B cell (primary cell): Measurements from ENCODE around the gene EFHC2. TPM values are rescaled to one million over a fixed set of nuclear protein-coding genes. Genes with fewer than 3 reads are reported as not detected.

Experiments used
- ATAC-seq: fragments of 200-7000 bp; cut with Tn5 transposase; one replicate; pipeline ENCODE4 v1.10.0; 2021; ENCODE audit warnings: low read depth, mild to moderate bottlenecking, moderate number of reproducible peaks, moderate library complexity
- CTCF ChIA-PET: fragments of 350-600 bp; sonication (Branson Sonifier 250); formaldehyde crosslinking; loops from one replicate; lab custom pipeline; 2021; ENCODE audit warnings: antibody characterized with exemption, inconsistent platforms; lab: Charles Lee
- POLR2A ChIA-PET: fragments of 350-600 bp; sonication (Branson Sonifier 250); formaldehyde crosslinking; loops from one replicate; lab custom pipeline; 2021; ENCODE audit warnings: antibody characterized with exemption; lab: Charles Lee
- DNase-seq: peaks from one replicate; pipeline ENCODE4 v3.0.0; 2013
- H2AFZ ChIP-seq: 2 replicates; pipeline ENCODE4 v1.6.1; 2012; ENCODE audit warnings: mild to moderate bottlenecking, low read depth, low read length; ENCODE audit not compliant: insufficient read depth, poor library complexity, severe bottlenecking
- H3K27ac ChIP-seq, 2 donors: 1 replicate in 1 of 2; 2 replicates in 1 of 2; pipeline ENCODE4 v1.5.1; 2012 to 2013; ENCODE audit warnings: low read length in 2 of 2, mild to moderate bottlenecking in 2 of 2, moderate library complexity in 1 of 2
- H3K27me3 ChIP-seq, 4 experiments: fragments of 200-600 bp in 1 of 4; sonication (generic) in 1 of 4; replicated peaks in 1 of 4; 1 replicate in 2 of 4; 2 replicates in 2 of 4; pipeline versions ENCODE4 v1.6.1 to v1.7.0; 2013 to 2016; ENCODE audit warnings: low read length in 3 of 4, mild to moderate bottlenecking in 2 of 4, mixed read lengths in 1 of 4, moderate library complexity in 1 of 4; ENCODE audit not compliant: insufficient read depth in 4 of 4, control insufficient read depth in 3 of 4; ENCODE audit errors: control extremely low read depth in 1 of 4
- H3K36me3 ChIP-seq, 2 experiments: replicated peaks in 1 of 2; 1 replicate in 1 of 2; 2 replicates in 1 of 2; pipeline versions ENCODE4 v1.6.1 to v1.7.1; 2013; ENCODE audit warnings: low read length in 1 of 2; ENCODE audit not compliant: insufficient read depth in 2 of 2, control insufficient read depth in 1 of 2; ENCODE audit errors: control extremely low read depth in 1 of 2, extremely low read depth in 1 of 2
- H3K4me1 ChIP-seq, 2 donors: fragments of 200-600 bp in 1 of 2; sonication (generic) in 1 of 2; 1 replicate in 1 of 2; 2 replicates in 1 of 2; pipeline versions ENCODE4 v1.5.1 to v1.6.1; 2013 to 2017; ENCODE audit warnings: low read length in 2 of 2; ENCODE audit not compliant: control insufficient read depth in 2 of 2, insufficient read depth in 2 of 2
- H3K4me2 ChIP-seq: replicated peaks from 2 replicates; pipeline ENCODE3; 2012; ENCODE audit warnings: mild to moderate bottlenecking, low read depth, low read length; ENCODE audit not compliant: poor library complexity, severe bottlenecking
- H3K4me3 ChIP-seq, 5 experiments: fragments of 200-600 bp in 1 of 5; sonication (generic) in 1 of 5; 1 replicate in 3 of 5; 2 replicates in 2 of 5; pipeline versions ENCODE4 v1.5.1 to v1.7.0; 2011 to 2016; ENCODE audit warnings: low read length in 4 of 5, mild to moderate bottlenecking in 4 of 5, low read depth in 2 of 5, control low read depth in 1 of 5, moderate library complexity in 1 of 5; ENCODE audit not compliant: insufficient read depth in 1 of 5; ENCODE audit errors: control extremely low read depth in 1 of 5, extremely low read depth in 1 of 5
- H3K79me2 ChIP-seq: fragments of 200-600 bp; sonication (generic); one replicate; pipeline ENCODE4 v1.6.0; 2016; ENCODE audit warnings: low read length; ENCODE audit not compliant: control insufficient read depth, insufficient read depth
- H3K9ac ChIP-seq: fragments of 200-600 bp; sonication (generic); 2 replicates; pipeline ENCODE4 v1.6.1; 2017; ENCODE audit warnings: mild to moderate bottlenecking, low read length, moderate library complexity
- H3K9me3 ChIP-seq, 3 donors: one replicate each; pipeline versions ENCODE4 v1.6.1 to v1.7.1; 2013; ENCODE audit warnings: low read length in 2 of 3; ENCODE audit not compliant: control insufficient read depth in 2 of 3, insufficient read depth in 1 of 3; ENCODE audit errors: control extremely low read depth in 1 of 3
- H4K20me1 ChIP-seq: 2 replicates; pipeline ENCODE4 v1.6.0; 2012; ENCODE audit warnings: mild to moderate bottlenecking, low read length; ENCODE audit not compliant: insufficient read depth, control insufficient read depth, poor library complexity, severe bottlenecking
- H3K27ac Mint-ChIP-seq: one replicate; pipeline ENCODE4 v1.8.0; 2021; ENCODE audit warnings: mixed read lengths
- H3K27me3 Mint-ChIP-seq: one replicate; pipeline ENCODE4 v1.8.0; 2021; ENCODE audit warnings: mixed read lengths
- H3K4me1 Mint-ChIP-seq: one replicate; pipeline ENCODE4 v1.8.0; 2021; ENCODE audit warnings: mixed read lengths
- H3K4me3 Mint-ChIP-seq: one replicate; pipeline ENCODE4 v1.8.0; 2021; ENCODE audit warnings: mixed read lengths
- H3K9me3 Mint-ChIP-seq: one replicate; pipeline ENCODE4 v1.8.0; 2022; ENCODE audit warnings: mixed read lengths; ENCODE audit not compliant: insufficient read depth
- CTCF ChIP-seq: fragments of 200-600 bp; IDR thresholded peaks from one replicate; pipeline ENCODE4 v1.8.0; 2022; ENCODE audit warnings: antibody characterized with exemption, mild to moderate bottlenecking
- EZH2 ChIP-seq: IDR thresholded peaks from 2 replicates; pipeline ENCODE4 v1.6.1; 2012; ENCODE audit warnings: borderline replicate concordance, low read depth, mild to moderate bottlenecking, moderate library complexity, low read length; ENCODE audit not compliant: insufficient read depth, poor library complexity, severe bottlenecking
- WGBS: methylation state at CpG from one replicate; pipeline ENCODE4 v1.1.5; 2013; ENCODE audit warnings: missing lambda C conversion rate; ENCODE audit not compliant: insufficient coverage; 5-methylcytosine and 5-hydroxymethylcytosine counted together
- intact Hi-C: fragments of 100-400 bp; cut with micrococcal nuclease; formaldehyde crosslinking; loops from one replicate; pipeline ENCODE4 v1.10.0; 2022
- polyA plus RNA-seq: library from polyadenylated mRNA; depleted of rRNA; stranded (reverse); fragments of >200 nt; gene quantifications from 2 replicates; pipeline ENCODE4 v1.2.3, GENCODE V29; 2012
- total RNA-seq, 2 donors: library from RNA; stranded (reverse); fragments of 120-200 nt in 1 of 2; gene quantifications; 1 replicate in 1 of 2; 2 replicates in 1 of 2; pipeline versions ENCODE4 v1.2.3 to v1.2.4, GENCODE V29; 2013 to 2022

EFHC2 gene
- total and polyA plus RNA-seq, 2 donors (not counting 1 experiment from before 2014, with no cell fraction given), result 0.12 to 0.47 TPM

- intact Hi-C loops, result no loop called here
- H3K9ac ChIP-seq, result no peak overlapping the region
- Mint-ChIP-seq H3K27ac (no peak overlapping the region), H3K27me3 (no peaks in the 10 kb centered on the region), H3K4me1 (no peaks in the 10 kb centered on the region), H3K9me3 (no peaks in the 10 kb centered on the region), H3K4me3 (no peak overlapping the region)
- no peaks in the 10 kb centered on the region for H4K20me1 ChIP-seq
- ChIA-PET CTCF (no interaction called here), POLR2A (no interaction called here)
- no peaks in the 10 kb centered on the region for H3K9me3 ChIP-seq
- no peak overlapping the region for H3K4me3 ChIP-seq
- no peaks in the 10 kb centered on the region for H3K79me2 ChIP-seq
- DNase-seq (no peak), ATAC-seq (no peak)
- no peak overlapping the region for H3K27ac ChIP-seq
- H3K4me1 ChIP-seq, result no peaks in the 10 kb centered on the region
- no peaks in the 10 kb centered on the region for H3K27me3 ChIP-seq
- H3K4me2 ChIP-seq, result no peak overlapping the region
- no peak overlapping the region for H2AFZ ChIP-seq
- 90% methylated on average over 2 of the region's 4 CpGs for WGBS
- no peak for TF ChIP-seq EZH2
- no peak for TF ChIP-seq CTCF
- H3K36me3 ChIP-seq, result no peaks in the 10 kb centered on the region
Observed at GRCh38 chrX:44305921-44306320, 37.6 kb downstream of the EFHC2 start.

GRCh38 chrX:44303119-44303518 lies 40.4 kb downstream of the EFHC2 start:
- Histone ChIP-seq H3K9ac (no peak overlapping the region), H3K27me3 (no peaks in the 10 kb centered on the region), H3K79me2 (no peaks in the 10 kb centered on the region), H2AFZ (no peak overlapping the region), H3K4me3 (no peak overlapping the region), H3K36me3 (no peaks in the 10 kb centered on the region), H4K20me1 (no peaks in the 10 kb centered on the region), H3K4me2 (no peak overlapping the region), H3K27ac (no peak overlapping the region), H3K4me1 (no peaks in the 10 kb centered on the region), H3K9me3 (no peaks in the 10 kb centered on the region)
- Mint-ChIP-seq H3K4me3 (no peak overlapping the region), H3K4me1 (no peaks in the 10 kb centered on the region), H3K27me3 (no peaks in the 10 kb centered on the region), H3K27ac (no peak overlapping the region), H3K9me3 (no peaks in the 10 kb centered on the region)
- POLR2A ChIA-PET, result no interaction called here
- intact Hi-C loops, result no loop called here
- TF ChIP-seq EZH2 (no peak), CTCF (no peak)
- 100% methylated on average over 2 of the region's 2 CpGs for WGBS
- CTCF ChIA-PET, result interaction anchor here (1.9 kb wide), 1 partner anchor 59 kb away, joined by 6 read pairs; no protein-coding TSS in a partner anchor
- ATAC-seq (no peak), DNase-seq (no peak)
